Measurements from ENCODE around the gene AKAP9.

GRCh38 chr7:91929463-91929862 is 11.2 kb upstream of the AKAP9 start:
- TF ChIP-seq CTCF (IDR thresholded peaks at IDR 0.05) (no peak), POLR2A (IDR thresholded peaks at IDR 0.05) (no peak)

All from suprapubic skin (tissue), 3 donors.